ENCODE data around the gene UBE2E1. TPM values are rescaled to one million over a fixed set of nuclear protein-coding genes. Genes with fewer than 3 reads are reported as not detected.

Gene UBE2E1
- total and polyA plus RNA-seq, 2 donors from 2014 or later: 69.1 to 83.2 TPM

DNA sequence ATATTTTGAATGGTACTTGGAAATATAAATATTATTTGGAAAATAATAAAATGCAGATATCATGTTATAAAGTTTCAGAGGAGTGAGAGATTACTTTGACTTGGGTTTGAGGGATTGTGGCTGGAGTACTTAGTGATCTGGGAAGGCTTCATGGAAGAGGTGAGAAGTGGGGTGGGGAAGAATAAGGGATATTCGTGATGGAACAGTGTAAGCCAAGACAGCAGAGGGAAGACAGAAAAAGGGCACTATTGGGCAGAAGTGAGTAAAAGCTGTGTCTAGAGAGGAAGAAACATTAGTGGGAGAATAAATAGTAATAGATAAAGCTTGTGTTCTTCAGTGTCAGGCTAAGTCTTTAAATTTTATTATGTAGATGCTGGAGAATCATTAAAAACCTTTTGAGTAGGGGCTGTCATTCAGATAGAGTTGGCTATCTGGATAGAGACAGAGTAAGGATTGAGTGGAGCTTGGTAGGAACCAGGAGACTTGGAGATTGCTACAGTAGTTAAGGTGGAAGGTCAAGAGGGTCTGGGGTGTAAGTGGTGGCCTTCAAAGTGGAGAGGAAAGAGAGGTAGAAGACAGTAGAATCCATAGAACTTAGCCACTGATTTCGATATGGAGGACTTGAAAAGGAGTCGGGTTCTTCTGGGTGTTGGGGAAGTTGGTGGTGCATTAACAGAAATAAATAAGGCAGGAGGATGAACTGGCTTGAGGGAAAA, 11.9 kb downstream of the UBE2E1 start:
- DNase-seq (no peak), FAIRE-seq (no peak)
- no peaks in the 10 kb centered on the region for H3K27me3 ChIP-seq (ENCODE audit: control insufficient read depth, insufficient read depth, low read length)
- no peaks in the 10 kb centered on the region for H3K36me3 ChIP-seq (ENCODE audit: control insufficient read depth in 2 of 3, insufficient read depth in 3 of 3, low read length in 3 of 3)
- no peak overlapping the region for H3K9ac ChIP-seq (ENCODE audit: low read length in 3 of 3)
- no peaks in the 10 kb centered on the region for H3K9me3 ChIP-seq (ENCODE audit: control insufficient read depth in 2 of 3, insufficient read depth in 1 of 3, low read length in 3 of 3)
- TF ChIP-seq, protein P1, sequence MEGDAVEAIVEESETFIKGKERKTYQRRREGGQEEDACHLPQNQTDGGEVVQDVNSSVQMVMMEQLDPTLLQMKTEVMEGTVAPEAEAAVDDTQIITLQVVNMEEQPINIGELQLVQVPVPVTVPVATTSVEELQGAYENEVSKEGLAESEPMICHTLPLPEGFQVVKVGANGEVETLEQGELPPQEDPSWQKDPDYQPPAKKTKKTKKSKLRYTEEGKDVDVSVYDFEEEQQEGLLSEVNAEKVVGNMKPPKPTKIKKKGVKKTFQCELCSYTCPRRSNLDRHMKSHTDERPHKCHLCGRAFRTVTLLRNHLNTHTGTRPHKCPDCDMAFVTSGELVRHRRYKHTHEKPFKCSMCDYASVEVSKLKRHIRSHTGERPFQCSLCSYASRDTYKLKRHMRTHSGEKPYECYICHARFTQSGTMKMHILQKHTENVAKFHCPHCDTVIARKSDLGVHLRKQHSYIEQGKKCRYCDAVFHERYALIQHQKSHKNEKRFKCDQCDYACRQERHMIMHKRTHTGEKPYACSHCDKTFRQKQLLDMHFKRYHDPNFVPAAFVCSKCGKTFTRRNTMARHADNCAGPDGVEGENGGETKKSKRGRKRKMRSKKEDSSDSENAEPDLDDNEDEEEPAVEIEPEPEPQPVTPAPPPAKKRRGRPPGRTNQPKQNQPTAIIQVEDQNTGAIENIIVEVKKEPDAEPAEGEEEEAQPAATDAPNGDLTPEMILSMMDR (IDR thresholded peaks at IDR 0.05; ENCODE audit: borderline replicate concordance, extremely low read depth, insufficient read depth): no peak
- H3K4me3 ChIP-seq (ENCODE audit: low read length in 3 of 3): no peak overlapping the region
- H3K4me1 ChIP-seq (ENCODE audit: control insufficient read depth in 2 of 3, insufficient read depth in 2 of 3, low read depth in 1 of 3, low read length in 3 of 3): peaks cover 0 to 2% (median 0%) of the 10 kb centered on the region in 3 donors
- no peak overlapping the region for H3K27ac ChIP-seq (ENCODE audit: low read depth in 2 of 2, low read length in 2 of 2)
- intact Hi-C loops (cut with DNase I): no loop called here

DNA sequence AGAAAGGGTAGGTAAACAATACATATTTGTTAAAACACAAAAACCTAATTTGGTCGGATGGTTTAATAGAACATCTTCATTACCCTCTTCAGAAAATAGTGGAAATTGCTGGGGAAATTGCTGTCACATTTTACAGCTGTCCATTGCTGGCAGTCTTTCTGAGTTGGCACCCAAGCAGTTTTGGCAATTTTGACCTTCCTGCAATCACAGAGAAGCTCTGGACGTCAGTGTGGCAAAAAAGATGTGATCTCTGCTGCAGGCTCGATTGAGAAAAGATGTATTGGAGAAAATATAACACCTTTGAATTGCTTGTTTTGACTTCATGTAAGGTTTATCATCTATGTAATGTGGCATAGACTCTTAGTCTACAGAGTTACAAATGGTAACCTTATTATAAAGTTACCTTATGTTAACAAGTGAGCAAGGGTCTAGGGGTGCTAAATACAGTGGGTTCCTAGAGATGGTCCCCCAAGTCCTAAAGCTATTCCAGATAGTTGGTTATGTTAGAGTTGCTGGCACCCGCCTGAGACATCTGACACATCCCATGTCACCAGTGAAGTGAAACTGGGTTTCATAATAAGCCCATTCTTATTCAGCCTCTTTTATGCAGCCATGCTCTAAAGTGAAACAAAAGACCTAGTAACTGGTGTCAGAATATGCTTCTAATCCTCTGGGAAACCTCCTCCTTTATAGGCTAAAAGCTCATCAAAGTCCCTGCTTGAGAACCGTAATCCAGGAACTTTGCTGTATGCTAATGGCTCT, 14.0 kb downstream of the UBE2E1 start:
- Histone ChIP-seq H3K27ac (ENCODE audit: low read depth in 2 of 2, low read length in 2 of 2) (no peak overlapping the region), H3K4me1 (ENCODE audit: control insufficient read depth in 2 of 3, insufficient read depth in 2 of 3, low read depth in 1 of 3, low read length in 3 of 3) (peaks cover 0 to 5% (median 0%) of the 10 kb centered on the region in 3 donors), H3K9ac (ENCODE audit: low read length in 3 of 3) (no peak overlapping the region), H3K36me3 (ENCODE audit: control insufficient read depth in 2 of 3, insufficient read depth in 3 of 3, low read length in 3 of 3) (no peaks in the 10 kb centered on the region), H3K27me3 (ENCODE audit: control insufficient read depth, insufficient read depth, low read length) (no peaks in the 10 kb centered on the region), H3K9me3 (ENCODE audit: control insufficient read depth in 2 of 3, insufficient read depth in 1 of 3, low read length in 3 of 3) (no peaks in the 10 kb centered on the region), H3K4me3 (ENCODE audit: low read length in 3 of 3) (no peak overlapping the region)
- TF ChIP-seq, protein P1 (IDR thresholded peaks at IDR 0.05; ENCODE audit: borderline replicate concordance, extremely low read depth, insufficient read depth): no peak
- intact Hi-C loops (cut with DNase I): no loop called here
- DNase-seq (no peak), FAIRE-seq (no peak)

DNA sequence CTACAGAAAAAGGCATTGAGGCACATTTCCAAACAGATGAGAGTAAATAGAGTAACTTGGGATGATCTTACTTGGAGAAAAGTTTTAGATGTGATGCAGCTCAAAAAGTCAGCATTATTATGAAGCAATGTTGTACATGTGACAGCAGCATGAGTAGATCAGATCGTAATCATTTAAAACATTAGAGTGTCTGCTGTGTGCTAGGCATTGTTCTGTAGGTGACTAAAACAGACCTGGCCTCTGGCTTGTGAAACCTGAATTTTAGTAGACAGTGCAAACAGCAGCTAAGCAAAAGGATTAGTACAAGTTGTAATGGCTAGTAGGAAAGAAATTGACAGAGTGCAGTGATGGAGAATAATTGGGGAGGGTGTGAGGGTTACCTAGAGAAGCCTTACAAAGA, 15.1 kb downstream of the UBE2E1 start:
- H3K9me3 ChIP-seq (ENCODE audit: control insufficient read depth in 2 of 3, insufficient read depth in 1 of 3, low read length in 3 of 3): no peaks in the 10 kb centered on the region
- DNase-seq (no peak), FAIRE-seq (no peak)
- H3K4me3 ChIP-seq (ENCODE audit: low read length in 3 of 3): no peak overlapping the region
- H3K36me3 ChIP-seq (ENCODE audit: control insufficient read depth in 2 of 3, insufficient read depth in 3 of 3, low read length in 3 of 3): no peaks in the 10 kb centered on the region
- TF ChIP-seq, protein P1 (IDR thresholded peaks at IDR 0.05; ENCODE audit: borderline replicate concordance, extremely low read depth, insufficient read depth): no peak
- H3K4me1 ChIP-seq (ENCODE audit: control insufficient read depth in 2 of 3, insufficient read depth in 2 of 3, low read depth in 1 of 3, low read length in 3 of 3): peaks cover 0 to 5% (median 4%) of the 10 kb centered on the region in 3 donors
- H3K27me3 ChIP-seq (ENCODE audit: control insufficient read depth, insufficient read depth, low read length): no peaks in the 10 kb centered on the region
- H3K9ac ChIP-seq (ENCODE audit: low read length in 3 of 3): no peak overlapping the region
- H3K27ac ChIP-seq (ENCODE audit: low read depth in 2 of 2, low read length in 2 of 2): no peak overlapping the region
- intact Hi-C loops (cut with DNase I): no loop called here

Data from kidney (tissue), 14 donors.